Gastrocnemius medialis (tissue), 4 donors: ENCODE results near the gene SREK1.

Experiments used
- CTCF ChIP-seq, 5 experiments: fragments of 450-650 bp in 3 of 5; fragments of 200-600 bp in 2 of 5; sonication (generic) in 2 of 5; IDR thresholded peaks in 4 of 5; conservative IDR thresholded peaks in 1 of 5; 1 replicate in 4 of 5; 2 replicates in 1 of 5; pipeline ENCODE4 v1.5.1; 2016 to 2019; ENCODE audit warnings: antibody characterized with exemption in 5 of 5, mild to moderate bottlenecking in 3 of 5, moderate library complexity in 3 of 5
- POLR2A ChIP-seq, 2 donors: fragments of 450-650 bp; IDR thresholded peaks; one replicate each; pipeline ENCODE4 v1.6.1; 2017; ENCODE audit warnings: antibody characterized with exemption in 2 of 2, mild to moderate bottlenecking in 2 of 2, moderate library complexity in 2 of 2

DNA sequence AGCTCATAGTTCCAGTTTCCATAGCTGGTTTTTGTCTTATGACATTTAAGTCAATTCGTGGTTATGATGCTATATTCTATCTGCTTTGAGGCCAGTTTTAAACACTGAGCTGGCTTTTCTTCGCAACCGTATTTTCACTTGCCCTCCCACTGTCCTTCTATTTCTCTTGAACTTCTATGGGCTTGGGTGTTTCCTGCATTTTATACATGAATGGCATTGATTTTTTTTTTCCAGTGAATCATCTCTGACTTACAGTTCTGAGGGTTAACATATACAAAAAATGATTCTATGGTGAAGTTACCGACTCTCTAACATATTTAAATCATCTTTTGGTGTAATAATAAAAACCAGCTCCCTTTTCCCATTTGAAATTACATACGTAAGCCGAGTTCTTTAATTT is 88.2 kb downstream of the SREK1 start:
- TF ChIP-seq POLR2A (IDR thresholded peaks at IDR 0.05): no peak
- TF ChIP-seq CTCF (IDR thresholded peaks at IDR 0.05 in 4 of 5, conservative IDR thresholded peaks at IDR 0.05 in 1 of 5): no peak
